ENCODE results near the gene CBLN3. TPM values are rescaled to one million over a fixed set of nuclear protein-coding genes. Genes with fewer than 3 reads are reported as not detected.

CBLN3 gene
- polyA plus RNA-seq, 3 donors = 0.07 to 1.1 TPM; not detected in 1

DNA sequence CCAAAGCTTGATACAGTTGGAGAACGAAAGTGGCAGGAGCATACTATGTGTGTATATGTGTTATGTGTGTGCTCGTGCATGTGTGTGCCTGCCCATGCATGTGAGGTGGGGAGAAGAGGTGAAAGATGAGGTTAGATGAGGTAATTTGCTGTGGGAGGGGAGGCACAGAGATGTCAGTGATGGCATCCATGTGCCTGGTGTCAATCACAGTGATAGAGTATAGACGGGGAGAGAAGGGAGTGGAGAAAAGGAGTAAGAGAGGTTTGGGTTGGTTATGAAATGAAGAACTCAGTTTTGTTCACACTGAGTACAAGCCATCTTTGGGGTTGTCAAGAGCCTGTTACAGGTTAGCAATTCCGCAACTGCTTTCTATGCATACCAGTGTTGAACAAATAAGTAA lies 45.3 kb downstream of the CBLN3 start:
- intact Hi-C loops (cut with micrococcal nuclease) = no loop called here
- TF ChIP-seq, protein P1, sequence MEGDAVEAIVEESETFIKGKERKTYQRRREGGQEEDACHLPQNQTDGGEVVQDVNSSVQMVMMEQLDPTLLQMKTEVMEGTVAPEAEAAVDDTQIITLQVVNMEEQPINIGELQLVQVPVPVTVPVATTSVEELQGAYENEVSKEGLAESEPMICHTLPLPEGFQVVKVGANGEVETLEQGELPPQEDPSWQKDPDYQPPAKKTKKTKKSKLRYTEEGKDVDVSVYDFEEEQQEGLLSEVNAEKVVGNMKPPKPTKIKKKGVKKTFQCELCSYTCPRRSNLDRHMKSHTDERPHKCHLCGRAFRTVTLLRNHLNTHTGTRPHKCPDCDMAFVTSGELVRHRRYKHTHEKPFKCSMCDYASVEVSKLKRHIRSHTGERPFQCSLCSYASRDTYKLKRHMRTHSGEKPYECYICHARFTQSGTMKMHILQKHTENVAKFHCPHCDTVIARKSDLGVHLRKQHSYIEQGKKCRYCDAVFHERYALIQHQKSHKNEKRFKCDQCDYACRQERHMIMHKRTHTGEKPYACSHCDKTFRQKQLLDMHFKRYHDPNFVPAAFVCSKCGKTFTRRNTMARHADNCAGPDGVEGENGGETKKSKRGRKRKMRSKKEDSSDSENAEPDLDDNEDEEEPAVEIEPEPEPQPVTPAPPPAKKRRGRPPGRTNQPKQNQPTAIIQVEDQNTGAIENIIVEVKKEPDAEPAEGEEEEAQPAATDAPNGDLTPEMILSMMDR (IDR thresholded peaks at IDR 0.05) = no peak

GRCh38 chr14:24382064-24382371 lies 47.5 kb downstream of the CBLN3 start:
- Mint-ChIP-seq H3K4me1 (no peaks in the 10 kb centered on the region), H3K9me3 (peaks cover 0 to 2% (median 0%) of the 10 kb centered on the region in 7 donors), H3K27me3 (ENCODE audit: low read depth in 3 of 3) (peaks cover 2 to 15% (median 6%) of the 10 kb centered on the region in 3 donors), H3K4me3 (no peak overlapping the region), H3K27ac (peak overlapping the region in 1 of 7 donors; percentile 4), H3K36me3 (no peaks in the 10 kb centered on the region)
- Histone ChIP-seq H3K27ac (ENCODE audit: low read depth in 1 of 2, low read length in 2 of 2) (no peak overlapping the region), H3K9me3 (replicated peaks in 1 of 2; ENCODE audit: control insufficient read depth in 1 of 2, insufficient read depth in 1 of 2, low read length in 2 of 2) (no peaks in the 10 kb centered on the region), H3K4me1 (ENCODE audit: control insufficient read depth in 1 of 2, insufficient read depth in 2 of 2, low read length in 2 of 2) (no peaks in the 10 kb centered on the region), H2AFZ (ENCODE audit: insufficient read depth, low read depth, low read length, poor library complexity, severe bottlenecking) (no peak overlapping the region), H3K79me2 (ENCODE audit: insufficient read depth, low read length) (no peaks in the 10 kb centered on the region), H3K36me3 (replicated peaks in 1 of 2; ENCODE audit: control insufficient read depth in 1 of 2, insufficient read depth in 2 of 2, low read length in 2 of 2) (no peaks in the 10 kb centered on the region), H4K20me1 (ENCODE audit: insufficient read depth, low read length) (no peaks in the 10 kb centered on the region), H3K4me3 (replicated peaks in 1 of 3; ENCODE audit: low read depth in 2 of 3, low read length in 3 of 3) (no peak overlapping the region), H3K4me2 (replicated peaks; ENCODE audit: extremely low read depth, low read length, poor library complexity, severe bottlenecking) (no peak overlapping the region), H3K27me3 (ENCODE audit: control insufficient read depth in 2 of 2, insufficient read depth in 2 of 2, low read length in 2 of 2) (no peaks in the 10 kb centered on the region), H3K9ac (ENCODE audit: insufficient read depth, low read length, poor library complexity, severe bottlenecking) (no peak overlapping the region)
- DNase-seq = no peak
- intact Hi-C loops (cut with micrococcal nuclease) = no loop called here
- TF ChIP-seq, protein P1 (IDR thresholded peaks at IDR 0.05) = no peak
- 96% methylated on average over 4 of the region's 4 CpGs for WGBS (ENCODE audit: insufficient coverage)

More for the DNA sequence above, 45.3 kb downstream of the CBLN3 start:
- Mint-ChIP-seq H3K4me1 (no peaks in the 10 kb centered on the region), H3K36me3 (no peaks in the 10 kb centered on the region), H3K27ac (no peak overlapping the region), H3K27me3 (ENCODE audit: low read depth in 3 of 3) (peaks cover 0 to 16% (median 0%) of the 10 kb centered on the region in 3 donors), H3K4me3 (no peak overlapping the region), H3K9me3 (no peaks in the 10 kb centered on the region)
- no peak overlapping the region for H3K4me3 ChIP-seq (replicated peaks in 1 of 3; ENCODE audit: low read depth in 2 of 3, low read length in 3 of 3)
- no peaks in the 10 kb centered on the region for H3K79me2 ChIP-seq (ENCODE audit: insufficient read depth, low read length)
- H4K20me1 ChIP-seq (ENCODE audit: insufficient read depth, low read length) = no peaks in the 10 kb centered on the region
- H3K27me3 ChIP-seq (ENCODE audit: control insufficient read depth in 2 of 2, insufficient read depth in 2 of 2, low read length in 2 of 2) = no peaks in the 10 kb centered on the region
- WGBS (ENCODE audit: insufficient coverage) = 90% methylated on average over 4 of the region's 4 CpGs
- no peak overlapping the region for H3K9ac ChIP-seq (ENCODE audit: insufficient read depth, low read length, poor library complexity, severe bottlenecking)
- no peak overlapping the region for H3K4me2 ChIP-seq (replicated peaks; ENCODE audit: extremely low read depth, low read length, poor library complexity, severe bottlenecking)
- H3K36me3 ChIP-seq (replicated peaks in 1 of 2; ENCODE audit: control insufficient read depth in 1 of 2, insufficient read depth in 2 of 2, low read length in 2 of 2) = no peaks in the 10 kb centered on the region
- no peak overlapping the region for H3K27ac ChIP-seq (ENCODE audit: low read depth in 1 of 2, low read length in 2 of 2)
- no peak overlapping the region for H2AFZ ChIP-seq (ENCODE audit: insufficient read depth, low read depth, low read length, poor library complexity, severe bottlenecking)
- no peaks in the 10 kb centered on the region for H3K9me3 ChIP-seq (replicated peaks in 1 of 2; ENCODE audit: control insufficient read depth in 1 of 2, insufficient read depth in 1 of 2, low read length in 2 of 2)
- H3K4me1 ChIP-seq (ENCODE audit: control insufficient read depth in 1 of 2, insufficient read depth in 2 of 2, low read length in 2 of 2) = no peaks in the 10 kb centered on the region
- DNase-seq = no peak
